Stimulated activated CD8-positive, alpha-beta memory T cell treated with anti-CD3 and anti-CD28 coated beads, Interleukin-7, amount 100 ng/mL, for 1 hour (primary cell): ENCODE data around the gene LGR4.

ENCODE experiments used
- DNase-seq, 2 donors: peaks; one replicate each; pipeline ENCODE4 v3.0.0-alpha.2; 2020; ENCODE audit warnings: low read depth in 2 of 2

LGR4 gene

GRCh38 chr11:27404427-27404826 is 68.2 kb downstream of the LGR4 start:
- DNase-seq, result no peak

- no peak for DNase-seq
Measured at GRCh38 chr11:27403195-27403594, 69.4 kb downstream of the LGR4 start.

GRCh38 chr11:27402450-27402849 is 70.1 kb downstream of the LGR4 start:
- DNase-seq, result no peak

- no peak for DNase-seq
Measured at GRCh38 chr11:27401833-27402316, 70.7 kb downstream of the LGR4 start.

- no peak for DNase-seq
Measured at GRCh38 chr11:27401280-27401832, 71.2 kb downstream of the LGR4 start.

GRCh38 chr11:27398400-27398770 is 74.2 kb downstream of the LGR4 start:
- DNase-seq, result no peak

GRCh38 chr11:27397624-27398399 is 74.8 kb downstream of the LGR4 start:
- DNase-seq, result no peak

- DNase-seq, result no peak
Measured at GRCh38 chr11:27396259-27396839, 76.2 kb downstream of the LGR4 start.

- no peak for DNase-seq
Measured at GRCh38 chr11:27395556-27396258, 76.9 kb downstream of the LGR4 start.

GRCh38 chr11:27394781-27395228 is 77.8 kb downstream of the LGR4 start:
- DNase-seq, result no peak

- DNase-seq, result no peak
Measured at GRCh38 chr11:27392278-27393114, 80.1 kb downstream of the LGR4 start.

- no peak for DNase-seq
Measured at GRCh38 chr11:27391331-27392015, 81.1 kb downstream of the LGR4 start.

GRCh38 chr11:27390318-27391295 is 82.0 kb downstream of the LGR4 start:
- DNase-seq, result no peak

- DNase-seq, result no peak
Measured at GRCh38 chr11:27388869-27389268, 83.7 kb downstream of the LGR4 start.

- no peak for DNase-seq
Measured at GRCh38 chr11:27388001-27388400, 84.6 kb downstream of the LGR4 start.

GRCh38 chr11:27387362-27387761 is 85.2 kb downstream of the LGR4 start:
- no peak for DNase-seq

GRCh38 chr11:27386181-27386845 is 86.3 kb downstream of the LGR4 start:
- DNase-seq, result no peak

GRCh38 chr11:27385245-27385644 is 87.3 kb downstream of the LGR4 start:
- no peak for DNase-seq

- no peak for DNase-seq
Measured at GRCh38 chr11:27384227-27384626, 88.4 kb downstream of the LGR4 start.
